NT2/D1 (cell line): ENCODE results near the gene CLEC3B.

Experiments
- SUZ12 ChIP-seq: IDR thresholded peaks from 2 replicates; pipeline ENCODE4 v1.6.1; 2011; ENCODE audit not compliant: insufficient read length, insufficient read depth; ENCODE audit errors: extremely low read depth
- YY1 ChIP-seq: IDR thresholded peaks from 2 replicates; pipeline ENCODE4 v1.6.1; 2011; ENCODE audit not compliant: insufficient read length, insufficient read depth
- ZNF274 ChIP-seq: IDR thresholded peaks from 2 replicates; pipeline ENCODE4 v1.6.1; 2011; ENCODE audit warnings: mild to moderate bottlenecking, low read depth, low read length

DNA sequence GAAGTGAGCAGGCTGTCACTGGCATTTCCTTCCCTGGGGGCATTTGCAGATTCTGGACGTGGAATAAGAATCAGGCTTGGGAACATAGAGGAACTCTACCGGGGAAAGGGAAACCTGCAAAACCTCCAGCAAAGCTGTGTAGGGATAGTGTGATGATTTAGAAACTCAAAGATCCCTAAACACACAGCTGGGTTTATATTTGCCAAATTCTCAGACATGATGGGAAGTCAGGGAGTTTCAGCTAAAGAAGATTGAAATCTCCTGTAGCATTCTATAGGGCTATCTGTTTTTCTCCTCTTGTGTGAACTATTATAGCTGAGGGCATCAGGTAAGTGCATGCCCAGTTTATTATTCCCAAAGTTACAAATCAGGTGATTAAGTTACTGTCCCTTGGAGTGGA lies 9.2 kb upstream of the CLEC3B start:
- TF ChIP-seq ZNF274 = no peak
- TF ChIP-seq YY1 = no peak
- no peak for TF ChIP-seq SUZ12
